Dermis blood vessel endothelial cell (primary cell): ENCODE measurements around the gene IRF1. TPM values are rescaled to one million over a fixed set of nuclear protein-coding genes. Genes with fewer than 3 reads are reported as not detected.
A peak's percentile ranks its signal among the peaks of the same experiment; 100 is the strongest.
"Not testable (repeated sequence)": the region's sequence is repeated elsewhere in the genome, so short reads cannot be mapped to it uniquely, and the experiment has no call there.

Source experiments
- DNase-seq: peaks from one replicate; pipeline ENCODE4 v3.0.0; 2010
- total RNA-seq: library from RNA; depleted of rRNA; stranded (reverse); fragments of >200 nt; gene quantifications from 2 replicates; pipeline ENCODE4 v1.2.3, GENCODE V29; 2014

IRF1 gene, protein sequence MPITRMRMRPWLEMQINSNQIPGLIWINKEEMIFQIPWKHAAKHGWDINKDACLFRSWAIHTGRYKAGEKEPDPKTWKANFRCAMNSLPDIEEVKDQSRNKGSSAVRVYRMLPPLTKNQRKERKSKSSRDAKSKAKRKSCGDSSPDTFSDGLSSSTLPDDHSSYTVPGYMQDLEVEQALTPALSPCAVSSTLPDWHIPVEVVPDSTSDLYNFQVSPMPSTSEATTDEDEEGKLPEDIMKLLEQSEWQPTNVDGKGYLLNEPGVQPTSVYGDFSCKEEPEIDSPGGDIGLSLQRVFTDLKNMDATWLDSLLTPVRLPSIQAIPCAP
- total RNA-seq = 26.4 TPM in 2 replicates

DNA sequence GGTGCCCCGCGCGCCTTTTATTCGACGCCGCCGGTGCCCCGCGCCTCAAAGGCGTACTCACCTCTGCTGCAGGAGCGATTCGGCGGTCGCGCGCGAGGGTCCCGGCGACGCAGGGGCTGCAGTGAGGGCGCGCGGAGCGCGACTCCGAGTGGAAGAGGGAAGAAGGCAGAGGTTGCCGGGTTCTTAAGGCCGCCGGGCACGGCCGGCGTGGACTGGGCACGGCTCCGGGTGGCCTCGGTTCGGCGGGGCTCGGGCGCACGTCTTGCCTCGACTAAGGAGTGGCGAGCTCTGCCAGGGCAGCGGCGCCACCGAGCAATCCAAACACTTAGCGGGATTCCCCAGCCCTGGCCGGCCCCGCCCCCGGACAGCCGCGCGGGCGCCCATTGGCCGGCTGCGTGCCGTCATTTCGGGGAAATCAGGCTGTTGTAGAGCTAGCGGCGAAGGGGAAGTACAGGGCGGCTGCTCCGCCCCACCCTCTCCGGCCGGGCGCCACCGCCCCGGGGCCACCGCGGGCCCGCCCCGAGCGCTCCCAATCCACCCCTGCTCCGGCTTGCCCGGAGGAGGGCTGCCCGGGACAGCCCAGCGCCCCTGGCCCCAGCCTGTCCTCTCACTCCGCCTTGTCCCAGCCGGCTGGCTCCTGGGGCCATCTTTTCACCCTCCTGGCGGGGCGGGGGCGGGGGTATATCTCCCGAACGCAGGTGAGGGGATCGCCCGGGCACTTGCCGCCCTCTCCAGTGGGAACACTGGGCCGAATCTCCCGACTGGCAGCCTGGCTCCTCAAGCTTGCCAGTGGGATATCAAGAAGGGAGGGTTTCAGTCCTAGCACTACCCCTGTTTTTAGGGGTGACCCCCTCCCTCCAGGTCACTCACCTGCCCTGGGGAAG lies at the start of gene IRF1:
Gene IRF1, minus strand, starts transcription at position 290 of the 884 bp plus-strand sequence. CDS start 1,295 bp downstream, outside the sequence.
- peak; percentile 97 for DNase-seq

DNA sequence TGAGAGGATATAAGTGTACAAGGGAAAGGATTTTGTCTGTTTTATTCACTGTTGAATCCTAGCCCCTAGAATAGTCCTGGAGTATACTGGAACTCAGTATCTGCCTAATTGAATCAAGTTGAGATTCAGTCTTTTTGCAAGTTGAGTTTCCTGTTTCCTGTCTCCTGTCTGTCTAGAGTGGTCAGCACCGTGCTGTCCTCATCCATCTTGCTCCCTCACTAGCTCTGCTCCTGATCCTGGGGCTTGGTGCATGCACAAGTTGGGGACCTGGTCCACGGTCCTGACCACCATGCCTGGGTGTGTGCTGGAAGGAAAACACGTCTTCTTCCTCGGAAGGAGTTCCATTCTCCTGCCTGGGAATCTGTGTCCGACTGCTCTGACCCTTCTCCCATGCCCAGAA lies 49.6 kb upstream of the IRF1 start:
- DNase-seq = no peak

DNA sequence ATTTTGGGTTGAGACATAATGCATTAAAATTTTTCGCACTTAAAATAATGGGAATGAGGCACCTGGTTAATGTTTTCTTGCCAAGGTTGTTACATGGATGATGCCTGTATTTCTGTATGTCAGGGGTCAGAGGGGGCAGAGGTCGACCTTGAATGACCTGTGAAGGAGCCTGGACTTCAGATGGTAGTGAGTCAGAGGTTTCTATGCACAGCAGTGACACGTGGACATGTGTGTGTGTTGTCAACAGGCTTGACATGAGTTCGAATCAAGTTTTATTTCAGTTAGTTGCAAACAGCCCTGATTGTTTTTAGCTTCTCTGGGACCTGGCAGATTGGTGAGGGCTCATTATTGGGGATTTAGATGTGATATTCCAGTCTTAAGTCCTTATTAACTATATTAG lies 49.1 kb upstream of the IRF1 start:
- DNase-seq = no peak

GRCh38 chr5:132530946-132531345 lies 40.4 kb upstream of the IRF1 start:
- no peak for DNase-seq

- DNase-seq = peak; percentile 16
Measured at GRCh38 chr5:132528866-132529634, 38.5 kb upstream of the IRF1 start.

DNA sequence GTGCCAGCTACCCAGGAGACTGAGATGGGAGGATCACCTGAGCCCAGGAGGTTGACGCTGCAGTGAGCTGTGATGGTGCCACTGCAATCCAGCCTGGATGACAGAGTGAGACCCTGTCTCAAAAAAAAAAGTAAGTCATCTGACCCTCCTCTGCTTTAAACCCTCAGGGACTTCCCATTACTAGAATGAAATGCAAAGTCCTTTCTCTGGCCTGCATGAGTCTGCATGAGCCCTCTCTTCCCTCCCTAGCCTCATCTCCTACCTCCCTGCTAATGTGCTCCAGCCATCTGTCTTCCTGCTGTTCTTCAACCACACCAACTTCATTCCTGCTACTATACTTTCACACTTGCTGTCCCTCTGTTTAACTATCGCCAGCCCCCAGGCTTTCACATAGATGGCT lies 37.4 kb upstream of the IRF1 start:
- no peak for DNase-seq

DNA sequence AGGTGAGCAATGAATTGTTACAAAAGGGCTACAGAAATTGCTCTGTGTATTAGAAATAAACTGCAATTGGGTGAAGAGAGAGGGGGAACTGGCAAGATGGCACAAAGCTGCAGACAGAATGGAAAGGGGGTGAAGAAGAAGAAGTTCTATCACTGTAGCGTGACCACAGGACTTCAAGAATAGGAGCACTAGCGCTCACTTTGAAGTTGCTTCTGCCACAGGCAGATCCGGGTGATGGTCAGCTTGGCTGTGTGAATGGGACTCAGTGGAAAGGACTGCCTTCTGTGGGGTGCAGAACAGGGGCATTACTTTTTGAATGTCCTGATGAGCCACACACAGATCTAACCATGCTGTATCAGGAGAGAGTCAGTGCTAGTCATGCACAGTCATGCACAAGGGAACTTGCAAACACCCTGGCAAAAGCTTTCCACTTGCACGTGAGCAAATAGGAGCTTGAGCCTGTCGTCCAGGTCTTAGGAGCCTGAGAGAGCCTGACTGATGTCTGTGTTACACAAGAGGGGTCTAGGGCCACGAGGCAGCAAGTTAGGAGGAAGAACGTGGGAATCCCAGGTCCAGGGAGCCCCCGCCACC lies 36.5 kb upstream of the IRF1 start:
- no peak for DNase-seq

DNA sequence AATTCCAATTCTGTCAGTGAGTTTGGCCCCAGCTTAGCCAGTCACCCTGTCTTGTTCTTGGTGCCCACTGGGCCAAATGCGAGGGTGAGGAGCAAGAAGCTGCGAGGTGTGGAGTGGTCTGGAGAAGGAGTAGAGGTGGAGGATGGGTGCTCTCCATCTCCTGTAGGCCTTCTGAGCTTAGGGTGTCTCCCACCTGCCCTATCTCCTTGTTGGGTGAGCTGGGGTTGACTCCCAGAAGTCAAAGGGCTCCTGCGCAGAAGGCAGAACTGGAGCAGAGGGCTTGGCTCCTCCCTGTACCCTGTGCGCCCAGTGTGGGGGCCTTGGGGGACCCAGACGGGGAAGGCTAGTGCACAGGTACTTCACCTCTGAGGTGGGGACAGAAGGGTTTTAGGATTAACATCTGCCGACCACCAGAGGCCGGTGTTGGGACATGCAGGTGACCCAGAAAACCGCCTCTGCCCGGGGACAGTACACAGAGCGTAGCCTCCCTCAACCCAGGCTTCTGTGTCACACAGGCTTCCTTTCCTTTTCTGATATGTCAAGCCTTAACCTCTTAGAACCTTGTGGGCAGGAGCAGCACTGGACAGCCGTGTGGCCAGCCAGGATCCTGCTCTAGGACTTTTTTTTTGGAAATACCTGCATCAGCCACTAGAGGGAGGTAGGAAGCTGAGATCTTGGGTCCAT lies 35.9 kb upstream of the IRF1 start:
- DNase-seq = peak; percentile 77

- no peak for DNase-seq
Measured at GRCh38 chr5:132525299-132525724, 34.7 kb upstream of the IRF1 start.

DNA sequence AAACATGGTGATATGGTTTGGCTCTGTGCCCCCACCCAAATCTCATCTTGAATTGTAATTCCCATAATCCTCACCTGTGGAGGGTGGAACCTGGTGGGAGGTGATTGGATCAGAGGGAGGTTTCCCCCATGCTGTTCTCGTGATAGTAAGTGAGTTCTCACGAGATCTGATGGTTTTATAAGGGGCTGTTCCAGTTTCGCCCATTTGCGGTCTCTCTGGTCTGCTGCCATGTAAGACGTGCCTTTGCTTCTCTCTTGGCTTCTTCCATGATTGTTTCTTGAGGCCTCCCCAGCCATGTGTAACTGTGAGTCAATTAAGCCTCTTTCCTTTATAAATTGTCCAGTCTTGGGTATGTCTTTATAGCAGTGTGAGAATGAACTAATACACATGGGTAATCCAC lies 34.3 kb upstream of the IRF1 start:
- not testable (repeated sequence) for DNase-seq

DNA sequence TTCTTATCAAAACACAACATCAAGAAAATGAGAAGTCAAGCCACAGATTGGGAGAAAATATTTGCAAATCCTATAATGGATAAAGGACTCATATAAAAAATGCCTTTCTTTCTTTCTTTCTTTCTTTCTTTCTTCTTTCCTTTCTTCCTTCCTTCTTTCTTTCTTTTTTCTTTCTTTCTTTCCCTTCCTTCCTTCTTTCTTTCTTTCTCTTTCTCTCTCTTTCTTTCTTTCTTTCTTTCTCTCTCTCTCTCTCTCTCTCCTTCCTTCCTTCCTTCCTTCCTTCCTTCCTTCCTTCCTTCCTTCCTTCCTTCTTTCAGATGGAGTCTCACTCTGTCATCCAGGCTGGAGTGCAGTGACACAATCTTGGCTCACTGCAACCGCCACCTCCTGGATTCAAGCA lies 31.5 kb upstream of the IRF1 start:
- DNase-seq = not testable (repeated sequence)

DNA sequence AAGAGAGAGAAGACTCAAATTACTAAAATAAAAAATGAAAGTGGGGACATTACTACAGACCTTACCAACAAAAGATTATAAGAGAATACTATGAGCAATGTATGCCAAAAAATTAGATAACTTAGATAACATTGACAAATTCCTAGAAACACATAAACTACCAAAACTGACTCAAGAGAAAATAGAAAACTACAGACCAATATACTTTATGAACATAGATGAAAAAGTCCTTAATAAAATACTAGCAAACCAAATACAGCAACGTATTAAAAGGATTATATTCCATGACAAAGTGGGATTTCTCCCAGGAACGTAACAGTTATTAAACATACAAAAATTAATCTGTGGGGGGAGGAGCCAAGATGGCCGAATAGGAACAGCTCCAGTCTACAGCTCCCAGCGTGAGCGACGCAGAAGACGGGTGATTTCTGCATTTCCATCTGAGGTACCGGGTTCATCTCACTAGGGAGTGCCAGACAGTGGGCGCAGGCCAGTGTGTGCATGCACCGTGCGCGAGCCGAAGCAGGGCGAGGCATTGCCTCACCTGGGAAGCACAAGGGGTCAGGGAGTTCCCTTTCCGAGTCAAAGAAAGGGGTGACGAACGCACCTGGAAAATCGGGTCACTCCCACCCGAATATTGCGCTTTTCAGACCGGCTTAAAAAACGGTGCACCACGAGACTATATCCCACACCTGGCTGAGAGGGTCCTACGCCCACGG lies 23.2 kb upstream of the IRF1 start:
- not testable (repeated sequence) for DNase-seq

DNA sequence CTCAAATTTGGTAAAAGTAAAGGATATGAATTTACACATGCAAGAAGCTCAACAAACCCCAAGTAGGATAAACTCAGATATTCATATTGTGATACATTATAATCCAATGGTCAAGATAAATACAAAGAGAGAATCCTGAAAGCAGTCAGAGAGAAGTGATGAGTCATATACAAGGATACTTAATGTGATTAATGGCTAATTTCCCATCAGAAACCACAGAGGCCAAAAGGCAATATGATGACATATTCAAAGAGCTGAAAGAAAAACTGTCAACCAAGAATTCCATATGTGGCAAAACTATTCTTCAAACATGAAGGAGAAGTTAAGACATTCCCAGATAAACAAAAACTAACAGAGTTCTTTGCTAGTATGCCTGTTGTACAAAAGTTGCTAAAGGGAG lies 19.5 kb upstream of the IRF1 start:
- DNase-seq = peak; percentile 34

GRCh38 chr5:132506094-132506692 lies 15.6 kb upstream of the IRF1 start:
- peak; percentile 77 for DNase-seq

- DNase-seq = no peak
Measured at GRCh38 chr5:132505641-132506040, 15.1 kb upstream of the IRF1 start.

DNA sequence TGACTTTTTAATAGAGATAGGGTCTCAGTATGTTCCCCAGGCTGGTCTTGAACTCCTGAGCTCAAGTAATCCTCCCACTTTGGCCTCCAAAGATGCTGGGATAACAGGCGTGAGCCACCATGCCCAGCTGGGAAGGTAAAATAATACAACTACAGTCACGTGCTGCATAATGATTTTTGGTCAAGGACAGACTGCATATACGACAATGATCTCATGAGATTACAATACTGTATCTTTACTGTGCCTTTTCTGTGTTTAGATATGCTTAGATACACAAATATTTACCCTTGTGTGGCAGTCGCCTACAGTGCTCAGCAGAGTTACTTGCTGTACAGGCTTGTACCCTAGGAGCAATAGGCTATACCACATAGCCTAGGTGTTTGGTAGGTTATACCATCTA lies 14.2 kb upstream of the IRF1 start:
- DNase-seq = no peak

- DNase-seq = no peak
Measured at GRCh38 chr5:132503244-132503643, 12.7 kb upstream of the IRF1 start.

DNA sequence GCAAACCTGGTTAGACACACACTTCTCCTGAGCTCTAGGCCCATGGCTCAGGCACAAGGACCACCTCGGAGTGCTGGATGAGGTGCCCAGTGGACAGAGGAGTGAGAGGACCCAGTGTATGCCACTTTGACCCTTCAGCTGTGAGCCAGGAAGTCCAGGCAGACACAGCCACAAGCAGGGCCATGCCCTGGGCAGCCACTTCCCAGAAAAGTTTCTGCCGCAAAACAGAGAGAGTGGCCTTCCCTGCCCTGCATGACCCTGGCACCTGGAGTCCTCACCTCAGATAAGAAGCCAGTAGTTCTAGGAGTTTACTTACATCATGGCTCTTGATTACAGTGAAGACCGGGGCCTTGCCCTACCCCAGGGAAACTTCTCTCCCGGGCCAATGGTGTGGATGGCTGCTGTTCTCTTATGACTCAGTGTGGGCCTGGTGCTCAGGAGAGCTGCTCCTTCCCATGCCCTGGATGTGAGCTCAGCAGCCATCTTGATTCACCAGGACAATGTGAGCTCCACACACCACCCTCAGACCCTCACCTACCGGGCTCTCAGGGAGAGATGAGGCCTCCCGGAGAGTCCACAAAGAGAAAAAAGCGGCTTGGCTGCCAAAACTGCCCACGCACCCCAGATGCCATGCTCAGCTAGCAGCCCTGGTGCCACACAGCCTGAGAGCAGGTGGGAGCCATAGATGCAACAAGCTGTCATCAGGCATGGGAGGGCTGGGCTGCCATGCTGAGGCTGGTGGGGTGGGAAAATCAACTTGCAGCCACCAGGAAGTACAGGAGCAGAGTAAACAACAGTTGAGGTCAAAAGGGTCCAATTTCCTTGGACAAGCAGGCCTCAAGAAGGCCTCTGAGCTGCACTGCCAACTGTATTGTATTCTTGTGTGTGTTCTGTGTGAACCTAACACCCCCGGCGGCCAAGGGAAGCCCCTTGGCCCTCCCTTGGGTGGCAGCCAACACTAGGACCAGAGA lies 11.7 kb upstream of the IRF1 start:
- DNase-seq = peak; percentile 30

DNA sequence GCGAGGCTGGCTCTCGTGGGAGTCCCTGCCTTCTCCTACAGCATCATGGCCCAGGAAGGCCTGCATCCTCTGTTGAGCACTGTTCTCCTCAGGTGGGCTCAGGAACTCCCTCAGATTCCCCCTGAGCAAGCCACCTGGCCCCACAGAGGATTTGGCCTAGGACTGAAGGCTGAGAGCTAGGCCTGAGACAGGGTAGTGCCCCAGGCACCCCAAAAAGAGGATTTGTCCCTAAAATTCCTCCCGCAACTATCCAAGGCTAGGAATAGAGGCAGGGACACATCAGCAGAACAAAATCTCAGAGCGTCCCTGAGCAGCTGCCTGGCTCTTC lies 11.0 kb upstream of the IRF1 start:
- no peak for DNase-seq
